ENCODE data around the gene UROD. TPM values are rescaled to one million over a fixed set of nuclear protein-coding genes. Genes with fewer than 3 reads are reported as not detected.
A peak's percentile ranks its signal among the peaks of the same experiment; 100 is the strongest.

The UROD gene
- total RNA-seq: 100 to 1,000 TPM in 1 of 4 donors, 10 to 100 TPM in 3; 76.4 to 104 (median 88.9) TPM

DNA sequence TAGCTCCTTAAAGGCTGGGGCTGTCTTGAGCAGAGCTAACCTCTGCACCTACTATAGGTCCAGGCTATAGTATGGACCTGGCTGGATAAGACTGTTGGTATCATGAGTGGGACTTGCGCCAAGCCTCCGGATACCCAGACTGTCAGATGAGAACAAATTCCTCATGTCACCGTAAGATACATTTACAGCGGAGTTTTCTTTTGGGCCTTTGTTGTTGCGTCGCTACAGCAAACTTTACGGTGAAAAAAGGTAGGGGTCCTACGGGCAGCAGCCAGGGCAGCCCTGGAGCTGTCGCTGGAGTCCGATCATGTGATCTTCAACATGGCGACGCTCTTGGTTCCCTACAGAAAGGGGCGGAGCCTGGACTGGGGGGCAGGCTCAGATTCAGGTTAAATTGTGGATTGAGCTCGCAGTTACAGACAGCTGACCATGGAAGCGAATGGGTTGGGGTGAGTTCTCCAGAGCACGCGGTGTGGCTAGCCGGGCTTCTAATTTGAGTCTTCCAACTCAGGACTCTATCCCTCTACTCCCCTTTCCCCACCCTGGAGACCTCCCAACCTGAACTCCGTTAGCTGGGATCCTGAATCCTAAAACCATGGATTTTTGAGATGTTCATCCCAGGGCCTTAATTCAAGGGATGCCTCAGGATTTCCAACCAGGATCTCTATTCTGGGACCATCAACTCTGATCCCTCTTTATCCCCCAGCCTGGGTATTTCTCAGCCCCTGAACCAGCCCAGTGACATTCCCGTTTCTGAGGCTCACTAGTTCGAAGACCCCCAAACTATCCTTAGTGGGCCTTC lies at the start of gene UROD:
Gene UROD, plus strand, starts transcription at position 418 of the 802 bp plus-strand sequence. Its CDS starts 12 bp downstream, at position 430.
- Histone ChIP-seq H3K27ac (peak within 1 kb of the TSS; percentile 76 to 83), H3K27me3 (no peaks in the 10 kb centered on the region), H3K4me1 (peaks cover 0 to 11% of the 10 kb centered on the region in 2 donors), H3K9me3 (no peaks in the 10 kb centered on the region), H3K36me3 (no peaks in the 10 kb centered on the region), H3K4me3 (peak within 1 kb of the TSS; percentile 48 to 88)
- intact Hi-C loops (cut with DNase I; ENCODE audit: low total_unique reads): loop anchor here (5.0 kb wide), 2 partner anchors 225 to 290 kb away; partner anchors contain the start of gene BEST4
- DNase-seq: peak; percentile 92 to 93
- TF ChIP-seq, protein P1, sequence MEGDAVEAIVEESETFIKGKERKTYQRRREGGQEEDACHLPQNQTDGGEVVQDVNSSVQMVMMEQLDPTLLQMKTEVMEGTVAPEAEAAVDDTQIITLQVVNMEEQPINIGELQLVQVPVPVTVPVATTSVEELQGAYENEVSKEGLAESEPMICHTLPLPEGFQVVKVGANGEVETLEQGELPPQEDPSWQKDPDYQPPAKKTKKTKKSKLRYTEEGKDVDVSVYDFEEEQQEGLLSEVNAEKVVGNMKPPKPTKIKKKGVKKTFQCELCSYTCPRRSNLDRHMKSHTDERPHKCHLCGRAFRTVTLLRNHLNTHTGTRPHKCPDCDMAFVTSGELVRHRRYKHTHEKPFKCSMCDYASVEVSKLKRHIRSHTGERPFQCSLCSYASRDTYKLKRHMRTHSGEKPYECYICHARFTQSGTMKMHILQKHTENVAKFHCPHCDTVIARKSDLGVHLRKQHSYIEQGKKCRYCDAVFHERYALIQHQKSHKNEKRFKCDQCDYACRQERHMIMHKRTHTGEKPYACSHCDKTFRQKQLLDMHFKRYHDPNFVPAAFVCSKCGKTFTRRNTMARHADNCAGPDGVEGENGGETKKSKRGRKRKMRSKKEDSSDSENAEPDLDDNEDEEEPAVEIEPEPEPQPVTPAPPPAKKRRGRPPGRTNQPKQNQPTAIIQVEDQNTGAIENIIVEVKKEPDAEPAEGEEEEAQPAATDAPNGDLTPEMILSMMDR (IDR thresholded peaks at IDR 0.05): peak in 1 of 4 experiments; percentile 31
- TF ChIP-seq POLR2A (IDR thresholded peaks at IDR 0.05): peak in 1 of 2 donors; percentile 22

DNA sequence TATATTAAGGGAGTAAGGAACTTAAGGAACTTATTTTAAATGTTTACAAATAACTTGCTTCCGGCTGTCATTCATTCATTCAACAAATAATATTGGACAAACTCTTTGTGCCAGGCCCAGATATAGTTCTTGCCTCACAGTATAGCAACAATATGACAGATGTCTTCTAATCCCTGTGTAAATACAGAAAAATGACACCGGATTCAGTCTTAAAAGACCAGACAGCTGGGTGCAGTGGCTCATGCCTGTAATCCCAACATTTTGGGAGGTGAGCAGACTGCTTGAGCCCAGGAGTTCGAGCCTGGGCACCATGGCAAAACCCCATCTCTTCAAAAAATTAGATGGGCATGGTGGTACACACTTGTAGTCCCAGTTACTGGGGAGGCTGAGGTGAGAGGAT lies 49.3 kb upstream of the UROD start:
- no peak for TF ChIP-seq POLR2A (IDR thresholded peaks at IDR 0.05)
- TF ChIP-seq, protein P1 (IDR thresholded peaks at IDR 0.05): no peak
- no peaks in the 10 kb centered on the region for H3K36me3 ChIP-seq
- no peaks in the 10 kb centered on the region for H3K4me1 ChIP-seq
- DNase-seq: no peak
- H3K4me3 ChIP-seq: no peak overlapping the region
- H3K27me3 ChIP-seq: no peaks in the 10 kb centered on the region
- intact Hi-C loops (cut with DNase I; ENCODE audit: low total_unique reads): no loop called here
- no peaks in the 10 kb centered on the region for H3K9me3 ChIP-seq
- H3K27ac ChIP-seq: no peak overlapping the region

DNA sequence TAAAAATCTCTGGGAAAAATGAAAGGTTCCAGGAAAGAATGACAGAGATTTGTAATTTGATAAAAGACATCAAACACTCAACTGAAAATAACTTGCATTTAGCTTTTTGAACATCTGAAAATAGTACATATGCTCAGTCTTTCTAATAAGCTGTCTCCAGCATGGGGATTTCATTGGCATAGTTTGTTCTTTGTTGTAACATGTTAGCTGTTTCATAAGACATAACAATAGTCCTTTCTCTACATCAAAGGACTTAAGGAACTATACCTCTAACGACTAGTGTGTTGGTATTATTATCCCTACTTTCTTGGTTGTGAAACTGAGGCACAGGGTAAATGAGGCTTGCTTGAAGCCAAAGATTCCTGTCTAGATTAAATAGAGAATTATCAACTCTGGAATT lies 47.7 kb upstream of the UROD start:
- TF ChIP-seq POLR2A (IDR thresholded peaks at IDR 0.05): no peak
- TF ChIP-seq, protein P1 (IDR thresholded peaks at IDR 0.05): no peak
- intact Hi-C loops (cut with DNase I; ENCODE audit: low total_unique reads): no loop called here
- H3K27me3 ChIP-seq: no peaks in the 10 kb centered on the region
- H3K36me3 ChIP-seq: no peaks in the 10 kb centered on the region
- no peaks in the 10 kb centered on the region for H3K4me1 ChIP-seq
- DNase-seq: no peak
- no peak overlapping the region for H3K4me3 ChIP-seq
- H3K9me3 ChIP-seq: no peaks in the 10 kb centered on the region
- H3K27ac ChIP-seq: no peak overlapping the region

DNA sequence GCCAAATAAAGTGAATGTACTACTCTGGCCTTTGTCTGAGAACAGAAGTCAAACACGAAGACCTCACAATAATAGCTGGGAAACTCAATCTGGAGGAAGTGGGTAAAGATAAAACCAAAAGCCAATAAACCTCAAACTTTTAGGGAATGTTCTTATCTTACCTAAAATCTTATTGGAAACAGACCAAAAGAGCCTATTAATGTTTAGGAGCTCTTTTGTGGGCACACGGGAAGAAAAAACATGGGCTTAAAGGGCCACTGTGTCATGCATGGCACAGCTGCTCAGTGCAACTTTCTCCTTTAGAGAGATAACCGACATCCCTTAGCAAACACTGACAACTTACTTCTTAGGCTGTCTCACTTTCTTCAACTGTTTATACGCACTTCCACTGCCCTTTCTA lies 41.7 kb upstream of the UROD start:
- H3K4me3 ChIP-seq: no peak overlapping the region
- no peaks in the 10 kb centered on the region for H3K36me3 ChIP-seq
- TF ChIP-seq, protein P1 (IDR thresholded peaks at IDR 0.05): no peak
- no peak for TF ChIP-seq POLR2A (IDR thresholded peaks at IDR 0.05)
- H3K27me3 ChIP-seq: no peaks in the 10 kb centered on the region
- no peak overlapping the region for H3K27ac ChIP-seq
- H3K9me3 ChIP-seq: no peaks in the 10 kb centered on the region
- H3K4me1 ChIP-seq: no peaks in the 10 kb centered on the region
- no peak for DNase-seq
- intact Hi-C loops (cut with DNase I; ENCODE audit: low total_unique reads): no loop called here

DNA sequence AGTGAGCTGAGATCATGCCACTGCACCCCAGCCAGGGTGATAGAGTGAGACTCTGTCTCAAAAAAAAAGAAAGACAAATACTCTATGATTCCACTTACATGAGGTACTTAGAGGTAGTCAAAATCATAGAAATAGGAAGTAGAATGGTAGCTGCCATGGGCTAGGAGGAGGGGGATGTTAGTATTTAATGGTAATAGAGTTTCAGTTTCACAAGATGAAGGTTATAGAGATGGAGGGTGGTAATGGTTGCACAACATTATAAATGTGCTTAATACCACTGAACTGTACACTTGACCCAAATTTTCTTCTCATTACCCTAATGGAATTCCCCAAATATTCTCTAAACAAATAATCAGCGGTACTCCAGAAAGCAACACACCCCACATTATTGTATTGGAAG lies 38.4 kb upstream of the UROD start:
- TF ChIP-seq POLR2A (IDR thresholded peaks at IDR 0.05): no peak
- TF ChIP-seq, protein P1 (IDR thresholded peaks at IDR 0.05): no peak

More for the DNA sequence above, 38.4 kb upstream of the UROD start:
- Histone ChIP-seq H3K27me3 (no peaks in the 10 kb centered on the region), H3K9me3 (no peaks in the 10 kb centered on the region), H3K27ac (no peak overlapping the region), H3K4me3 (no peak overlapping the region), H3K4me1 (no peaks in the 10 kb centered on the region), H3K36me3 (no peaks in the 10 kb centered on the region)
- intact Hi-C loops (cut with DNase I; ENCODE audit: low total_unique reads): no loop called here
- no peak for DNase-seq
